Stimulated activated CD8-positive, alpha-beta memory T cell treated with anti-CD3 and anti-CD28 coated beads, Interleukin-12 subunit alpha, Interleukin-12 subunit beta, amount 100 ng/mL, for 24 hours (primary cell): ENCODE data around the gene PALLD.

Experiments
- DNase-seq: peaks from one replicate; pipeline ENCODE4 v3.0.0-alpha.2; 2020; ENCODE audit errors: extremely low read depth

Gene PALLD

DNA sequence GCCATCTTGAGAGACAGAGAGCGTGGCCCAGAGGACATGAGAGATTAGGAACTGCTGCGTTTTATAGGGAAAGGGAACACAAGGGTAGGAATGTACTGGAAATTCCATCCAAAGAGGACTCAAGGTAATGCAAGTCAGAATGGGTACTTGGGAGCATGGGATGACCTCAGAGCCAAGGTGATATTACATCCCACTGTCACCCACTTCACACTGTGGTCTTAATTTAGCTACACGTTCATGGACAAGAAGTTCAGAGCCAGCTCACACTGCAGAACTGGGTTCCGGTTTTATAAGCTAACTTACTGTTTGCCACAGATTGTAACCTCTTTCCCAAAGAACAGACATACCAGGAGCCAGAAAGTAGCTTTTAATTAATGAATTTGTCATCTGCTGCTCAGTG is 268.5 kb downstream of the PALLD start:
- DNase-seq: no peak

DNA sequence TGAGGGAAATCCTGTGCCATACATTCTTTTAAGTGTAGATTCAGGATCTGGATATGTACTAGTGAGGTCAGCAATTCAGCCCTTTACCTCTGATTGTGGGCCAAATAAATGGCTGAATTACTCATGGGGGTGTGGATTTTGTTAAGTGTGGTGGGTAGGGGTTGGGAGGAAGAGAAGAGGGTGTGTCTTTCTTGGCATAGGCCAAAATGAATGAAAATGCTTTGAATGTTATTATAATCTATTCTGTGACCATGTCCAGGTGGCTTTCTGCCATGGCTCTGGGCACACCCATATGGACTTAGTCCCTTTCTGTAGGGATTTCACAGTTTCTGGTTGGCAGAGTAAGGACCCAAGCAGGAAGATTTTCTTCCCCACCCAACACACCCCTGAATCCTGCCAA is 268.9 kb downstream of the PALLD start:
- no peak for DNase-seq

DNA sequence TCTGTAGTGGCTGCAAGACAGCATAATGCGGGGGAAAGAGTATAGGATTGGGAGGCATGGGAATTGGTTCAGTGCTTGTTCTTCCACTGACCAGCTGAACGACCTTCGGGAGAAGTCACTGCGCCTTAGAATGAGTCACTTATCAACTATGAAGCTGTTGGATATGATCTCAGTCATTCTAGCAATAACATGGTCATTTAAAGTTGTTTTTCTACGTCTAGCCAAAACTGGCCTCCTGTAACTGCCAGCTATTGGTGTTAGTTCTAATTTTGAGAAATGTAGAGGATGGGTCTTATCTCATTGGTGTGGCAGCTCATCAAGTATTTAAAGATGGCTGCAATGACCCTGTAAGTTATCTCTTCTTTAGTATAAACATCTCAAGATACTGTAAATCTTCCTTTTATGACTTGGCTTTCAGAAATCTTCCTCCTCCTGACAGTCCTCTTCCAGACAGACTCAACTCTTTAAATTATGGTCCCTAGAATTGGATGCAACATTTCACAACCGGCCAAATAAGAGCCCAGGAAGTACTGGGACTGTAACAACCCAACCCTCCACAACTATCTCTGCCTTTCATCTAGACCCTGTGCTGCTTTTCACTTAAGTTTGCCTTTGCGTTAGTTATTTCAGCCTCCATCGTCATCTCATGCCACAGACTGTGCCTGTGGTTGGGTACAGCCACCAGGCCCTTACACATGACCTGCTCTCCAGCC is 269.9 kb downstream of the PALLD start:
- no peak for DNase-seq

DNA sequence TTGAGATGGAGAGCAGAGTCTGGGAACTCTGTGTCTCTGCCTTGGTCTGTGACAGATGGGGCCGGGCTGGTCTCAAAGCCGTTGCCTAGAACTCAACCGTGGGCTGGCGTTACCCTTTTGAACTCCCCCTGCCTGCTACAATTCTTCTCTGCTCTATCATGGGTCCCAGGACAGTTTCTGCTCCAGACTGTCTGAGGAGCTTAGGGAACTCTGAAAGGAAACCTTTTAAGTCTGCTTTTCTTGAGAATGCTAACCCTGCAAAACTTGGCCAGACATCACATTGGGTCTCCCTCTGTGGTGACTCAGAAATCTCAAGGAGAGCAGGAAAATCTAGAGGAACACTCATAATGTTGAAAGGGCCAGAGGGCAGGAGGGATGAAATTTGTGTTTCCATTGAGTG is 272.6 kb downstream of the PALLD start:
- no peak for DNase-seq

DNA sequence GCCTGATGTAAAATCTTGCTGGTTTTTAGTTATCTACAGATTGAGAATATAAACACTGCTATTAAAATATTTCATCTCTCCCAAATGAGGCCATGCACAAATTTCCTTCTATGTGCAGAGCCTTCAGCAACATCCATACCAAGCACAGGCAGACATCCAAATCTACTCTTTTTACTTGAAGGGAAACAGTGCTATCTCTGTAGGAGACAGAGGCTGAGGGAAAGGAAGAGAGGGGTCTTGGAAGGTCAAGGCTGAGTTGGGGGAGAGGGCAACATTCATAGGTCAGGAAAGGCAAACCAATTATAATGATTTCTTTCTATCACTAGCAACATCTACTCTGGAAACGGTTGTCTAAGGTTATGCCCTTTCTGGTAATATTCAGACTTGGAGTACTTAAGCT is 273.0 kb downstream of the PALLD start:
- no peak for DNase-seq

DNA sequence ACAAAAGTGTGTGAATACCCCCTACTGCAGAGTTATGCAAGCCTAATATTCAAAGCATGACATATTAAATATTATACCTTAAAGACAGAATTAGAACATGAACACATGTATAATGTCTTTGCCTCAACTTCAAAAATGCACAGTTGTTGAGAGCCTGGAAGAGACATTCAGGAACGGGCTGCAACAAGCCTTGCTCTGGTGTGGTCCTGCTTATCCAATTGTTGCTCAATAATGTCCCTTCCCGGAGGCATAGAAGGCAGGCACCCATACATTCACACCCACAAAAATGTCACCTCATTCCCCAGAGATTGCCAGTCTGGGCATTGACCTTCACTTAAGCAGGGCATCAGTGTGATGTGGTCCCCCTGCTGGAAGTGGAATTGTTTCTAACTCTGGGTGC is 274.4 kb downstream of the PALLD start:
- DNase-seq: no peak

DNA sequence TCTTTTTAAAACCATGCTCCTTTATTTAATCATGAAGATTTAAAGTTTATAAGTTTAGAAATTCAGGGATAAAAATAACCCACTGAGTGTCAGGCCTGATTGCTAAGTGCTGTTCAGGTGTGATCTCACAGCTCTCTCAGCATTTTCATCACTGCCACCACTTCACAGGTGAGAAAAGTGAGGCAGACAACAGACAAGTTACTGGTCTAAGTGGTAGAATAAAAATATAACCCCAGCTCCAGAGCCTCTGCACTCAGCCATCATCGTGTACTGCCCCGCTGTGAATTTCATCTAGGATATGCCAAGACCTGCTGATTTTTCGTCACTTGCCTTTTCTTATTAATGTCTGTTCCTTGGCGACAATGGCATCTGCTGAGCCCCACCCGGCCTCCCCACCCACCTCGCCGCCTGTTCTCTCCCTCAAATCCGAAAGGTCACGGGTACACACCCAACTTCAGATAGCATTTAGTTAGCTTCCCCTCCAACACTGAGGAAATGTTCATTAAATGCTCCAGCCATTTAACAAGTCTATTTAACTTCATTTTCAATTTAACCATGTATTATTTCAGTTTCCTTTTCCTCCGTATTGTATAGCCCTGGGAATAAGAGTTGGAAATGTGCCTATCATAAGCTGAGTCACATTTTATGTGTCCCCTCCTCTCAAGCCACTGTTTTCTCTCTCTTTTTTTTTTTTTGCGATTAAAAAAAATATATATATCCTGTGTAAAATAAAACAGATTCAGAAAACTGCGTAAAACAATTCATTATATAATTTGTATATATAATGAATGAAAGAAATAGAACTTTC is 276.7 kb downstream of the PALLD start:
- no peak for DNase-seq

DNA sequence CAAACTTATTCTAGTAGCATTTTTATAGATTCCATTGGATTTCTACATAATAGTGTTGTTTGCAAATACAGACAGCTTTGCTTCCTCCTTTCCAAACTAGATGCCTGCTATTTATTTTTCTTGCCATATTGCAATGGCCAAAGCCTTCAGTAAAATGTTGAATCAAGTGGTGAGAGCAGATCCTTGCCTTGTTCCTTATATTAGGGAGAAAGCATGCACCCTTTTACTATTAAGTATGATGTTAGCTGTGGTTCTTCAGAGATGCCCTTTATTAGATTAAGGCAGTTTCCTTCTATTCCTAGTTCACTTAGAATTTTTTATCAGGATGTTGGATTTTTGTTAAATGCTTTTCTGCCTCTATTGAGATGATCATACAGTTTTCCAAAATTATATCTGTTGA is 279.5 kb downstream of the PALLD start:
- DNase-seq: no peak

DNA sequence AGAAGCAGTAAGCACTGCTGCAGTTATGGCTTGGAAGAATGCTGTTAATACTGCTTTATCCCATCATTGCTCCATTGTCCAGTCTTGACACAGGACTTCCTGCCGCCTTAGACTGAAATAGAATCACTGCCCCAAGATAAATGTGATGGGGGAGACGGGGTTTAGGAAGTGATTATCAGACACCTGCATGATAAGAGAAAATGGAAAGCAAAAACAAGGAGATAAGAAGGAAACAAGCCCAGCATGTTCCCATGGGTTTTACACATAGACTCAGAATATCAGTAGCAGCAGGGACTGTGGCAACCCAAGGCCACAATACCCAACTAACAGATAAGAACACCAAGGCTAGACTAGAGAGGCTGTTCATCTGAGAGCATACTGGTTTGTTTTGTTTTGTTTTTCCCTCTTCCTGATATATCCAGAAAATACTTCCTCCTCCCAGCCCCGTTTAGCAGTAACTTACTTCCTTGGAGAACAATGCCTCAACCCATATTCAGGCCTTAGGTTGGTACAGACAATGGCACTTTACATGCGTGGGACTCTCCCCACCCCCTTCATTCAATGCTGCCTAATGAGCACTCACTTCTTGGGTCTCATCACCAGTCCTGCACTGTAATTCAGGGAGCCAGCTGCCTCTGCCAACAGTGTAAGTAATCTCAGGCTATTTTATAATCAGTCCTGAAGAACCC is 280.6 kb downstream of the PALLD start:
- DNase-seq: no peak

DNA sequence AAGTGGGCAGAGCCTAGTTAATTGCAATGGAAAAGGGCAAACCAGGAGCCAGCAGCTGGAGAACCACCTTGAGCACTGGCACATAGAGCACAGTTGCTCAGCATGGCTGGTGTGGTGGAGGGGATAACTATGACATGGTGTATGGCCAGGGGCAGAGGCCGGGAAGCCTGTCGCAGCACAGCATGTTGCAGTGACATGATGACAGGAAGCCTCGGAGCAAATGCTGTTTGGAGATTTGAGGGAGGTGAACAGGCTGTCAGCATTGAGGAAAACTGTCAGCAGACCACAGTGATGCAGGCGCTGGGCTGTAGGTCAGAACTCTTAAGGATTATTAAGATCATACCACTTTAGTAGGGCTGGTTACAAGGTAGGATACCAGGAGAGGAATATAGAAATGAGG is 284.5 kb downstream of the PALLD start:
- no peak for DNase-seq

DNA sequence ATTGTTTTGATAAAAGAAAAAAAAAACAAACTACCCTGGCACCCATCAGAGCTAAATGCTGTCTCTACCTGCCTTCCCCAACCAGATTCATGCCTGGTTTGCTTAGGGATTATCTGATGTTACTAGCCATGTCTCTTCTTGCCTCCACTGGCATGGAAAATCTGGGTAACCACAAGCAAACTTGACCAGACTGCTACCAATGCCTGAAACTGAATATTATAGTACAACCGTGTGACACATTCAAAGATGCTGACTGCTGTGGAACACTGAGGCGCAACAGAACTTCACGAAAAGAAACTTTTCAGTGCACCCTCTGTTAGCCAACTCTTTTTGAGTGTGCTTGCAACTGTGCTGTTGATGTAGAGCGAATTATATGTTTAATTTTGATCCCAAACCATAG is 285.1 kb downstream of the PALLD start:
- DNase-seq: no peak

DNA sequence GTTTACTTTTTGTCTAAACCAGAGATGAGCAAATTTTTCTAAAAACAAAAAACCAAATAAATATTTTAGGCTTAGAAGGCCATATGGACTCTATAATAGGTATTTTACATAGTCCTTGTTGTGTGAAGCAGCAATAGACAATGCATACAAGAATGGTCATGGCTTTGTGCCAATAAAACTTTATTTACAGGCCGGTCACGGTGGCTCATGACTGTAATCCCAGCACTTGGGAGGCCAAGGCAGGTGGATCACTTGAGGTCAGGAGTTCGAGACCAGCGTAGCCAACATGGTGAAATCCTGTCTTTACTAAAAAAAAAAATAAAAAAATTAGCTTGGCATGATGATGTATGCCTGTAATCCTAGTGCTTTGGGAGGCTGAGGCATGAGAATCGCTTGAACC is 285.6 kb downstream of the PALLD start:
- DNase-seq: no peak

DNA sequence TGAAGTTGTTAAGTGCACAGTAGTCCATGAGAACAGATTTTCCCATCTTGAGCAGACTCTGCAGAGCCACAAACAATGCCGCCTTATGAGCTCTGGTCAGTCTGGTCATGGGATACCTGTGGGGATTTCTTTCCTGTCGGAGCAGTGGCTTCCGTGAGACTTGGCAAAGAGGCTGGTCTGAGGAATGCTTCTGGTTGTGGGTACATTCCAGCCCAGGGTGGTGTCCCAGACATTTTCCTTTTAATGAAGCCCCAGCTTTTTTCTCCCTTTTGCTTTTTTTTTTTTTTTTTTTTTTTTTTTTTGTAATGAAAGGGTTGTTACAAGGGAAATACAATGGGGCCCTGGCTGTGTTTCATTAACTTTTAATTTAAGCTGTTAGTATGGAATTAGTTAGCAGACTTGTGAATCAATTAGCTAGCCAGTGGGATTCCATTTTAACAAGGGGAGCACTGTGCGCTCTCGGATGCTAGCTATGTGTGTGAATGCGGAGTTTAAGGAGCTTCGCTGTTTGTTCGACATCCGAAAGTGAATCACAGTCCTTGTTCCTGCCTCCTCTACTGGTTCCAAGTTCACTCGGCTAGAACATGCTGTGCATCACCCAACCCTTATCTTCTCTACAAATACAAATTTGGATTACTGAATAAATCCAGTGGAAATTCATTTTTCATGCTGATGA is 288.1 kb downstream of the PALLD start:
- DNase-seq: no peak

DNA sequence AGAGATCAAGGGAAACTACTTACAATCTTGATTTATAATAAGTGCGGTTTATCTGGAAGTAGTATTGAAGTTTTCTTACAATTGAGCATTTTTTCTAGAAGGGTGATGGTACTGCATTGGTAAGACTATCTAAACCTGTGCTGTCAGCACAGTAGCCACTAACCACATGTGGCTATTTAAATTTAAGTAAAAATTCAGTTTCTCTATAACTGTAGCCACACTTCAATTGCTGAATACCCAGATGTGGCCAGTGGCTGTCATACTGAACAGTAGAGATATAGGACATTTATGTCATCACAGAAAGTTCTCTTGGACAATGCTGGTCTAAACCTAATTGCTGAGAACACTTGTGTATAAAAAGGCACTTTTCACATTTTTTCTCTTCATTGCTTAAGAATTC is 290.5 kb downstream of the PALLD start:
- DNase-seq: no peak

DNA sequence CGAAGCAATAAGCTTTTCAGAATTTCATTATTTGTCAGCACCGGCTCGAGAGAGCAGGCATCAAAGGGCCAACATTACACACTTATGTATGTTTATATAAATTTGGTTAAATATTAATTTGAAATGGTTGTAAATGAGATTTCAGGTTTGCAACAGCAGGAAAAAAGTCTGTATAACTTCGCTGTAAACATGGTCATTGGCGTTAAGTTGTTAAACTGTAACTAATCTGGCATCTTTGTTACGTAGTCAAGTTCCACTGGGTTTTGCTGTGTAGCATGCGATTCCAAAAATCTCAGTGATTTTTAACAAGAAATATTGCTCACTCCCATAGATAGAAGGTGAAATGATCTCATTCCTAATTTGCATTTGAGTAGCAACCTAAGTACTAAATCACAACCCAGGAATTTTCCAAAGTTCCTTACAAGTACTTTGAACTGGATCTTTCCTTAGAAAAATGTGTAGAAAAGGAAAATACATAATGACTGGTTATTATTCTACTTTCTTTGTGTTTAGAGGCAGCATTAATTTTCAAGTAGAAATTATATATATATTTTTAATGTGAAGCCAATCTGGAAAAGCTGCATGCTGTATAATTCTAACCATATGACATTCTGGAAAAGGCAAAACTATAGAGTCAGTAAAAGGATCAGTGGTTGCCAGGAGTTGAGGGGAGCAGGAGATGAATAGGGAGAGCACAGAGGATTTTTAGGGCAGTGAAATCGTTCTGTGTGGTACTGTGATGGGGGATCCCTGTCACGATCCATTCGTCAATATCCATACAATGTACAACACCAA is 291.1 kb downstream of the PALLD start:
- no peak for DNase-seq

DNA sequence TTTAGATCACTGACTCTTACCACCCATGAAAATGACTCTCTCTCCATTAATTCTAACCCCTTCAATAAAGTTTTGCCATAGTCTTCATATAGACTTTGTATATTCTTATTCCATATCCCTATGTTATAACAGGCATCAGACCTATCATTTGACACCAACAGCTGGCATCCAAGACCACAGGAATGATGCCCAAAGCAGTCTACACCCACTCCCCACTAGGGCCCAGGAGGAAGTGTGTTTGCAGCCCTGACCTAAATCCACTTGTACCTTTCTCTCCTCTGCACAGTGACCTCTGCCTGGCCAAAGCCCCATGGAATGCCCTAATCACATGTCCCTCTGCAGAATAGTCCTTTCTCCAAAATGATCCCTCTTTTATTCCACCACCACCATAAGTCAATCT is 294.0 kb downstream of the PALLD start:
- no peak for DNase-seq

DNA sequence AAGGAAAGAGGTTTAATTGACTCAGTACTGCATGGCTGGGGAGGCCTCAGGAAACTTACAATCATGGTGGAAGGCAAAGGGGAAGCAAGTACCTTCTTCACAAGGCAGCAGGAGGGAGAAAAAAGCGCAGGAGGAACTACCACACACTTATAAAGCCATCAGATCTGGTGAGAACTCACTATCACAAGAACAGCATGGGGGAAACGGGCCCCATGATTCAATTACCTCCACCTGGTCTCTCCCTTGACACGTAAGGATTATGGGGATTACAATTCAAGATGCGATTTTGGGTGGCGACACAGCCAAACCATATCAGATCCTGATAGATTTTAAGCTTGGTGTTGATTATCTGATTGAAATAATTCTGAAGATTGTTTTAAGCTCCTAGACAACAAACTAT is 294.5 kb downstream of the PALLD start:
- DNase-seq: no peak

DNA sequence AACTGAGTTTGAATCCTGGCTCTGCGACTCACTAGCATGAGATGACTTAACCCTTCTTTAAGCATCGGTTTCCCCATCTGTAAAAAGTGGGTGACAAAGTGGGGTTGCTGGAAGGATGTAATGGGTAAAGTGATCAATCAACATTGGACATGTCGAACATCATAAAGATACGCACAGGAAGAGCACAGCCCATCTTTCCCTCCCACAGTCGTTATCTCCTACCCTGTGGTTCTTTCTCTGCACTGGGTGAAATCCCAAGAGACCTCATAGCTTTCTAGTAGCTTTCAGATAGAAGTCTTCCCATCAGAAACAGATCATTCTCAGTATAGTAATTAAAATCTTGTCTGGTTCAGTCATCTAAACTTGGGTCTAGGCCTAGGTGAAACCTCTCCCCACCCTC is 296.7 kb downstream of the PALLD start:
- no peak for DNase-seq

DNA sequence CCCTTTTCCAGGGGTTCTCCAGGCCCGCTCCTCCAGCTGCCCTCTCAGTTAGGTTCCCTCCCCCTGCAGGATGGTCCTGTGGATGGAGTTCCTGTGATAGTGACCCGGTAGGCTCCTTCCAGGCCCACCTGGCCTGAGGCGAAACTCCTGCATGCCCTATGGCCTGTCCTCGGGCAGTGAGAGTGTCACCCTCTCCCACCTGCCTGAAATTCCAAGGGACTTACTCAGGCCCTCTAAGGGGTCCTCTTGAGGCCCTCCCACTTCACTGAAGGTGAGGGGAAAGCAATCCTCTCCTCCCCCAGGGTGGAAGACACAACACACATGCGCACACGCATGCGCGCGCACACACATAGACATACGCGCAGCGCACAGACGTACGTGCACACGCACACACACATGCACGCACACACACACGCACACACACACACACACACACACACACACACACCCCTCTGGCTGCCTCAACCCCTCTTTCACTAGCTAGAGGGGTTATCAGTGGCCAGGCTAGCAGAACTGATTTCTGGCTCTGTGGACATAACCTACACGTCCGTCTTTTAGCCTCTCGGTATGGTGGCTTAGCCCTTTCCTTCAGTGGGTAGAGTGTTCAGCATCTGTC is 297.3 kb downstream of the PALLD start:
- DNase-seq: no peak

DNA sequence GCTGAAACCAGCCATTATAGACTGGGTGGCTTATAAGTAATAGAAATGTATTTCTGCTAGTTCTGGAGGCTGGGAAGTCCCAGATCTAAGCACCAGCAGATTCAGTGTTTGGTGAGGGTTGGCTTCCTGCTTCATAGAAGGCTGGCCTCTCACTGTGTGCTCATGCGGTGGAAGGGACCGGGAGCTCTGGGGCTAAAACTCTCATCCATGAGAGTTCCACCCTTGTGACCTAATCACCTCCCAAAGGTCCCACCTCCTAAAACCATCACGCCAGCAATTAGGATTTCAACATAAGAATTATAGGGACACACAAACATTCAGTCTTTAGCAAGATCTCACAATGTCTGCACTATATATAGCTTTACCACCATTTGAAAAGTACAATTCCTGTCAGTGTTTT is 298.0 kb downstream of the PALLD start:
- no peak for DNase-seq

DNA sequence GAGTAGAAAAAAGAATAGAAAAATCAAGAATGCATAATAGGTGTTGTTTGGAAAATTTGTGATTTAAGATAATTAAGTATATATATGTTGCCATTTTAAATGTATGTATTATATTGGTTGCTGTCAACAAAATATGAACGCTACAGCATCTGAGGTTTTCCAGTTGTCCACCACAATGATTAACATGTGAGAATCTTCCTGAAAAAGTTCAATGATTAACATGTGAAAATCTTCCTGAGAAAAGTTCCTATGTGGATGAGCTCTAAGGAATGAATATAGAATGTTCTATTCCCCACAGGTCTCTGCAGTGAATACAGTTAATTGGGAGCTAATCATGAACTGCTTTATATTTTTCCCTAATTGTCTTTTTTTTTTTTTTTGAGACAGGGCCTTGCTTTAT is 298.5 kb downstream of the PALLD start:
- DNase-seq: no peak
